Ovary (tissue), 3 donors: ENCODE data around the gene ADAD1.

Experiments used
- POLR2A ChIP-seq: fragments of 450-650 bp; IDR thresholded peaks from one replicate; pipeline ENCODE4 v1.6.1; 2017; ENCODE audit warnings: antibody characterized with exemption, mild to moderate bottlenecking, moderate library complexity
- TF ChIP-seq, protein P1 (sequence below), 3 donors: fragments of 450-650 bp in 2 of 3; fragments of 200-600 bp in 1 of 3; IDR thresholded peaks; one replicate each; pipeline versions ENCODE4 v1.5.1 to v1.8.0; 2016 to 2022; ENCODE audit warnings: antibody characterized with exemption in 3 of 3, mild to moderate bottlenecking in 1 of 3
- donor health status: DM: no; HTN: no; CAD: no.

DNA sequence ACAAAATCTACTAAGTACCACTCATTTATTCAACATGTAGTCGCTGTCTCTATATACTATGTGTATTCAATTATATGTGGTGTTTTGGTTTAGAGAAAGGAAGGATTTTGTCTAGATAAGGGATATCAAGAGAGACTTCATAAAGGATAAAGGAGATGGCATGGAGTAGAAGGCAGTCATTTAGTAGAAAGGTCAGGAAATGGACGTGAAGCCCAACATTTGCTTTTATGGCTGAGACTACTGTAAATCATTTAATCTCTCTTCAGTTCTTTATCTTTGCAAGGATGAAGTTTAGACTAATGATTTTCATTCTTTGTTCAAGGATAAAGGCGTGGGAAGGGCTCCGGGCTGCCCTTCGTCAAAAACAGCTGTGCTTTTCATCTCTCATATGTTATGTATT, 52.5 kb downstream of the ADAD1 start:
- TF ChIP-seq, protein P1, sequence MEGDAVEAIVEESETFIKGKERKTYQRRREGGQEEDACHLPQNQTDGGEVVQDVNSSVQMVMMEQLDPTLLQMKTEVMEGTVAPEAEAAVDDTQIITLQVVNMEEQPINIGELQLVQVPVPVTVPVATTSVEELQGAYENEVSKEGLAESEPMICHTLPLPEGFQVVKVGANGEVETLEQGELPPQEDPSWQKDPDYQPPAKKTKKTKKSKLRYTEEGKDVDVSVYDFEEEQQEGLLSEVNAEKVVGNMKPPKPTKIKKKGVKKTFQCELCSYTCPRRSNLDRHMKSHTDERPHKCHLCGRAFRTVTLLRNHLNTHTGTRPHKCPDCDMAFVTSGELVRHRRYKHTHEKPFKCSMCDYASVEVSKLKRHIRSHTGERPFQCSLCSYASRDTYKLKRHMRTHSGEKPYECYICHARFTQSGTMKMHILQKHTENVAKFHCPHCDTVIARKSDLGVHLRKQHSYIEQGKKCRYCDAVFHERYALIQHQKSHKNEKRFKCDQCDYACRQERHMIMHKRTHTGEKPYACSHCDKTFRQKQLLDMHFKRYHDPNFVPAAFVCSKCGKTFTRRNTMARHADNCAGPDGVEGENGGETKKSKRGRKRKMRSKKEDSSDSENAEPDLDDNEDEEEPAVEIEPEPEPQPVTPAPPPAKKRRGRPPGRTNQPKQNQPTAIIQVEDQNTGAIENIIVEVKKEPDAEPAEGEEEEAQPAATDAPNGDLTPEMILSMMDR (IDR thresholded peaks at IDR 0.05): no peak
- TF ChIP-seq POLR2A: no peak
